HT1080 (cell line): Measurements from ENCODE around the gene TFCP2L1. TPM values are rescaled to one million over a fixed set of nuclear protein-coding genes. Genes with fewer than 3 reads are reported as not detected.

Experiments used
- DNase-seq: peaks from one replicate; pipeline ENCODE4 v3.0.0-alpha.2; 2015; ENCODE audit warnings: low read depth
- total RNA-seq: library from RNA; depleted of rRNA; stranded (reverse); fragments of >200 nt; shearing (Covaris generic); gene quantifications from 2 replicates; pipeline ENCODE4 v1.2.3, GENCODE V29; 2014; rRNA removed

The TFCP2L1 gene
- total RNA-seq, 1 experiment from 2014 or later = 0.10 TPM

- no peak for DNase-seq
These were observed 105.5 kb downstream of the TFCP2L1 start for GRCh38 chr2:121179467-121179866.

GRCh38 chr2:121178730-121179129 lies 106.3 kb downstream of the TFCP2L1 start:
- DNase-seq = no peak

GRCh38 chr2:121177896-121178295 lies 107.1 kb downstream of the TFCP2L1 start:
- no peak for DNase-seq

GRCh38 chr2:121175326-121175725 lies 109.7 kb downstream of the TFCP2L1 start:
- no peak for DNase-seq

- no peak for DNase-seq
These were observed 111.2 kb downstream of the TFCP2L1 start for GRCh38 chr2:121173806-121174205.

- DNase-seq = peak; percentile 64
These were observed 111.9 kb downstream of the TFCP2L1 start for GRCh38 chr2:121173112-121173511.

- DNase-seq = no peak
These were observed 112.5 kb downstream of the TFCP2L1 start for GRCh38 chr2:121172456-121172855.

GRCh38 chr2:121171625-121172119 lies 113.3 kb downstream of the TFCP2L1 start:
- no peak for DNase-seq

- DNase-seq = no peak
These were observed 114.4 kb downstream of the TFCP2L1 start for GRCh38 chr2:121170577-121170976.

- no peak for DNase-seq
These were observed 117.6 kb downstream of the TFCP2L1 start for GRCh38 chr2:121167411-121167810.

Other genes starting within 250 kb of the TFCP2L1 start
- not detected in 2 replicates for gene RNU4ATAC, start 245.7 kb upstream of the TFCP2L1 start, total RNA-seq